BJ (cell line): ENCODE results near the gene ACTR3C. TPM values are rescaled to one million over a fixed set of nuclear protein-coding genes. Genes with fewer than 3 reads are reported as not detected.
A peak's percentile ranks its signal among the peaks of the same experiment; 100 is the strongest.
"Not testable (repeated sequence)": the region's sequence is repeated elsewhere in the genome, so short reads cannot be mapped to it uniquely, and the experiment has no call there.

Experiments used
- CTCF ChIA-PET: fragments of 350-600 bp; formaldehyde crosslinking; extraction: SDS; loops from one replicate; lab custom pipeline; 2021; ENCODE audit warnings: antibody characterized with exemption, inconsistent platforms; lab: Yijun Ruan, JAX
- POLR2A ChIA-PET: fragments of 300-600 bp; sonication (Branson Sonifier 250); formaldehyde crosslinking; extraction: SDS; loops from one replicate; lab custom pipeline; 2021; ENCODE audit warnings: antibody characterized with exemption; lab: Charles Lee
- DNase-seq: peaks from one replicate; pipeline ENCODE4 v3.0.0-alpha.2; 2011; ENCODE audit warnings: low read depth
- H3K27me3 ChIP-seq: 2 replicates; pipeline ENCODE4 v1.6.0; 2011; ENCODE audit warnings: low read length; ENCODE audit not compliant: control insufficient read depth, insufficient read depth
- H3K36me3 ChIP-seq: 2 replicates; pipeline ENCODE4 v1.5.1; 2011; ENCODE audit warnings: low read length; ENCODE audit not compliant: control insufficient read depth, insufficient read depth
- H3K4me3 ChIP-seq: 2 replicates; pipeline ENCODE4 v1.5.1; 2011; ENCODE audit warnings: low read depth, mild to moderate bottlenecking, control low read depth, low read length
- polyA plus RNA-seq: library from polyadenylated mRNA; depleted of rRNA; stranded (reverse); fragments of >200 nt; gene quantifications from 2 replicates; pipeline ENCODE4 v1.2.3, GENCODE V29; 2011
- TF ChIP-seq, protein P1 (sequence below): IDR thresholded peaks from 2 replicates; pipeline ENCODE4 v1.5.1; 2011; ENCODE audit warnings: low read depth, mild to moderate bottlenecking, control low read depth, inconsistent platforms, low read length, moderate library complexity; ENCODE audit not compliant: insufficient read depth

ACTR3C gene
- polyA plus RNA-seq, 1 experiment = 0.60 TPM

DNA sequence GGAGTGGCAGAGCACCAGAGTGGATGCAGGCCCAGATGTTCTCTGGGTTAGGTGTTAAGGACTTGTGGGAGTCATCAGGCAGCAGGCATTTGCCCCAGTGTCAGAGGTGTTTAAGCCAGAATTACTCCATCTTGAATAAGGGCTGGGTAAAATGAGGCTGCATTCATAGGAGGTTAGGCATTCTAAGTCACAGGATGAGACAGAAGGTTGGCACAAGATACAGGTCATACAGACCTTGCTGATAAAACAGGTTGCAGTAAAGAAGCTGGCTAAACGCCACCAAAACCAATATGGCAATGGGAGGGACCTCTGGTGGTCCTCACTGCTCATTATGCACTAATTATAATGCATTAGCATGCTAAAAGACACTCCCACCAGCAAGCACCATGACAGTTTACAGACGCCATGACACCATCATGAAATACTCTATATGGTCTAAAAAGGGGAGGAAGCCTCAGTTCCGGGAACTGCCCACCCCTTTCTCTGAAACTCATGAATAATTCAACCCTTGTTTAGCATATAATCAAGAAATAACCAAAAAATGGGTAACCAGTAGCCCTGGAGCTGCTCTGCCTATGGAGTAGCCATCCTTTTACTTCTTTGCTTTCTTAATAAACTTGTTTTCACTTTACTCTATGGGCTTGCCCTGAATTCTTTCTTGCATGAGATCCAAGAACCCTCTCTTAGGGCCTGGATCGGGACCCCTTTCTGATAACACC lies 1.1 kb downstream of the ACTR3C start:
- POLR2A ChIA-PET = no interaction called here
- TF ChIP-seq, protein P1, sequence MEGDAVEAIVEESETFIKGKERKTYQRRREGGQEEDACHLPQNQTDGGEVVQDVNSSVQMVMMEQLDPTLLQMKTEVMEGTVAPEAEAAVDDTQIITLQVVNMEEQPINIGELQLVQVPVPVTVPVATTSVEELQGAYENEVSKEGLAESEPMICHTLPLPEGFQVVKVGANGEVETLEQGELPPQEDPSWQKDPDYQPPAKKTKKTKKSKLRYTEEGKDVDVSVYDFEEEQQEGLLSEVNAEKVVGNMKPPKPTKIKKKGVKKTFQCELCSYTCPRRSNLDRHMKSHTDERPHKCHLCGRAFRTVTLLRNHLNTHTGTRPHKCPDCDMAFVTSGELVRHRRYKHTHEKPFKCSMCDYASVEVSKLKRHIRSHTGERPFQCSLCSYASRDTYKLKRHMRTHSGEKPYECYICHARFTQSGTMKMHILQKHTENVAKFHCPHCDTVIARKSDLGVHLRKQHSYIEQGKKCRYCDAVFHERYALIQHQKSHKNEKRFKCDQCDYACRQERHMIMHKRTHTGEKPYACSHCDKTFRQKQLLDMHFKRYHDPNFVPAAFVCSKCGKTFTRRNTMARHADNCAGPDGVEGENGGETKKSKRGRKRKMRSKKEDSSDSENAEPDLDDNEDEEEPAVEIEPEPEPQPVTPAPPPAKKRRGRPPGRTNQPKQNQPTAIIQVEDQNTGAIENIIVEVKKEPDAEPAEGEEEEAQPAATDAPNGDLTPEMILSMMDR = no peak

GRCh38 chr7:150321788-150322113 lies 1.6 kb downstream of the ACTR3C start:
- ChIA-PET CTCF (no interaction called here), POLR2A (no interaction called here)
- DNase-seq = no peak
- TF ChIP-seq, protein P1 = no peak
- Histone ChIP-seq H3K4me3 (no peak overlapping the region), H3K36me3 (no peaks in the 10 kb centered on the region), H3K27me3 (no peaks in the 10 kb centered on the region)

More for the DNA sequence above, 1.1 kb downstream of the ACTR3C start:
- DNase-seq = no peak
- Histone ChIP-seq H3K36me3 (no peaks in the 10 kb centered on the region), H3K4me3 (no peak overlapping the region), H3K27me3 (no peaks in the 10 kb centered on the region)
- CTCF ChIA-PET = no interaction called here

- CTCF ChIA-PET = no interaction called here
- POLR2A ChIA-PET = no interaction called here
Measured at GRCh38 chr7:150317748-150318444, 5.4 kb downstream of the ACTR3C start.

GRCh38 chr7:150316987-150317386 lies 6.4 kb downstream of the ACTR3C start:
- H3K4me3 ChIP-seq, CTCF ChIA-PET, H3K27me3 ChIP-seq, POLR2A ChIA-PET, H3K36me3 ChIP-seq, DNase-seq: not testable (repeated sequence)

More at GRCh38 chr7:150317748-150318444, 5.4 kb downstream of the ACTR3C start:
- no peak overlapping the region for H3K4me3 ChIP-seq
- no peaks in the 10 kb centered on the region for H3K27me3 ChIP-seq
- H3K36me3 ChIP-seq = no peaks in the 10 kb centered on the region
- TF ChIP-seq, protein P1 = no peak
- peak; percentile 25 for DNase-seq

DNA sequence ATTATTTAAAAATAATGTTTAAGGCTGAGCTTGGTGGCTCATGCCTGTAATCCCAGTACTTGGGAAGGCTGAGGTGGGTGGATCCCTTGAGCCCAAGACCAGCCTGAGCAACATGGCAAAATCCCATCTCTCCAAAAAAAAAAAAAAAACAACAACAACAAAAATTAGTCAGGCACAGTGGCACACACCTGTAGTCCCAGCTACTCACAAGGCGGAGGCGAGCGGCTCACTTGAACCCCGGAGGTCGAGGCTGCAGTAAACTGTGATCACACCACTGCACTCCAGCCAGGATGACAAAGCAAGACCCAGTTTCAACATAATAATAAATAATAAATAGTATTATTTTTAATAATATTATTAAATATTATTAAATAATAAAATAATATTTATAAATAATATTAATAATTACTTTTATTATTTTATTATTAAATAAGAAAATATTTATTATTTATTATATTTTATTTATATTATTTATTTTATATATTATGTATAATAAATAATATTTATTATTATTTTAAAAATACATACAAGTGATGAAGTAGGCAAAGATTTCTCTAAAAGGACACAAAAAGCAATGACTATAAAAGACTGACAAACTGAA lies 8.6 kb downstream of the ACTR3C start:
- H3K27me3 ChIP-seq = no peaks in the 10 kb centered on the region
- no peak overlapping the region for H3K4me3 ChIP-seq
- DNase-seq = no peak
- H3K36me3 ChIP-seq = no peaks in the 10 kb centered on the region
- ChIA-PET CTCF (interaction anchor here (0.7 kb wide), 1 partner anchor 38 kb away, joined by 3 read pairs; no protein-coding TSS in a partner anchor), POLR2A (no interaction called here)
- TF ChIP-seq, protein P1 = no peak
